Colonic mucosa (tissue), 4 donors: ENCODE data around the gene MAPK4. TPM values are rescaled to one million over a fixed set of nuclear protein-coding genes. Genes with fewer than 3 reads are reported as not detected.

ENCODE experiments used
- DNase-seq: peaks from one replicate; pipeline ENCODE4 v3.0.0-alpha.2; 2020
- H3K27ac ChIP-seq: fragments of 200-600 bp; one replicate; pipeline ENCODE4 v1.8.0; 2021
- H3K27me3 ChIP-seq: fragments of 200-600 bp; one replicate; pipeline ENCODE4 v1.8.0; 2021
- H3K36me3 ChIP-seq: fragments of 200-600 bp; one replicate; pipeline ENCODE4 v1.8.0; 2021
- H3K4me1 ChIP-seq: fragments of 200-600 bp; one replicate; pipeline ENCODE4 v1.8.0; 2021; ENCODE audit warnings: mild to moderate bottlenecking
- H3K4me3 ChIP-seq: fragments of 200-600 bp; one replicate; pipeline ENCODE4 v1.8.0; 2021
- H3K9ac ChIP-seq, 2 donors: one replicate each; pipeline ENCODE4 v1.7.0; 2013; ENCODE audit warnings: control low read depth in 2 of 2, low read depth in 2 of 2, low read length in 2 of 2
- H3K9me3 ChIP-seq: fragments of 200-600 bp; one replicate; pipeline ENCODE4 v1.8.0; 2021
- CTCF ChIP-seq: fragments of 200-600 bp; IDR thresholded peaks from one replicate; pipeline ENCODE4 v1.8.0; 2022; ENCODE audit warnings: antibody characterized with exemption, mild to moderate bottlenecking
- intact Hi-C: fragments of 100-400 bp; cut with DNase I; formaldehyde crosslinking; loops from one replicate; pipeline ENCODE4 v1.14.1; 2022
- total RNA-seq, 2 donors: library from RNA; stranded (reverse); fragmentation: NEBNext Ultra II Directional in 1 of 2; extraction: Animal tissue kit (Norgen Biotek cat#: 25700) in 1 of 2; gene quantifications; one replicate each; pipeline ENCODE4 v1.2.1, GENCODE V29; 2021
- donor health status: healthy.
- donor health status: DM: no; HTN: no; CAD: no.
- donor health status: DM: no; HTN: no; CAD: no.

MAPK4 gene
- total RNA-seq, 2 donors from 2014 or later = 0.27 to 1.8 TPM

GRCh38 chr18:50638884-50639420 is 79.1 kb downstream of the MAPK4 start:
- Histone ChIP-seq H3K27me3 (no peaks in the 10 kb centered on the region), H3K4me3 (no peak overlapping the region), H3K9me3 (no peaks in the 10 kb centered on the region), H3K36me3 (no peaks in the 10 kb centered on the region), H3K27ac (no peak overlapping the region), H3K9ac (no peak overlapping the region), H3K4me1 (no peaks in the 10 kb centered on the region)
- intact Hi-C loops = no loop called here
- no peak for TF ChIP-seq CTCF
- DNase-seq = no peak

- H3K9ac ChIP-seq = no peak overlapping the region
- no peaks in the 10 kb centered on the region for H3K4me1 ChIP-seq
- H3K4me3 ChIP-seq = no peak overlapping the region
- intact Hi-C loops = no loop called here
- no peaks in the 10 kb centered on the region for H3K9me3 ChIP-seq
- H3K27ac ChIP-seq = no peak overlapping the region
- no peaks in the 10 kb centered on the region for H3K27me3 ChIP-seq
- no peak for DNase-seq
- H3K36me3 ChIP-seq = no peaks in the 10 kb centered on the region
- TF ChIP-seq CTCF = no peak
These were observed 79.8 kb downstream of the MAPK4 start for GRCh38 chr18:50639711-50640110.

- no peak for TF ChIP-seq CTCF
- Histone ChIP-seq H3K9me3 (no peaks in the 10 kb centered on the region), H3K27ac (no peak overlapping the region), H3K27me3 (no peaks in the 10 kb centered on the region), H3K4me1 (no peaks in the 10 kb centered on the region), H3K36me3 (no peaks in the 10 kb centered on the region), H3K9ac (no peak overlapping the region), H3K4me3 (no peak overlapping the region)
- no peak for DNase-seq
- intact Hi-C loops = no loop called here
These were observed 82.6 kb downstream of the MAPK4 start for GRCh38 chr18:50642439-50642838.

- no peak for DNase-seq
- H3K27me3 ChIP-seq = no peaks in the 10 kb centered on the region
- H3K9ac ChIP-seq = no peak overlapping the region
- H3K4me1 ChIP-seq = no peaks in the 10 kb centered on the region
- no peaks in the 10 kb centered on the region for H3K36me3 ChIP-seq
- H3K9me3 ChIP-seq = no peaks in the 10 kb centered on the region
- no peak for TF ChIP-seq CTCF
- H3K4me3 ChIP-seq = no peak overlapping the region
- intact Hi-C loops = no loop called here
- H3K27ac ChIP-seq = no peak overlapping the region
These were observed 84.3 kb downstream of the MAPK4 start for GRCh38 chr18:50644146-50644545.

- no peaks in the 10 kb centered on the region for H3K9me3 ChIP-seq
- H3K4me3 ChIP-seq = no peak overlapping the region
- no peak overlapping the region for H3K27ac ChIP-seq
- no peak for TF ChIP-seq CTCF
- no peaks in the 10 kb centered on the region for H3K4me1 ChIP-seq
- no peak for DNase-seq
- H3K9ac ChIP-seq = no peak overlapping the region
- intact Hi-C loops = no loop called here
- H3K36me3 ChIP-seq = no peaks in the 10 kb centered on the region
- no peaks in the 10 kb centered on the region for H3K27me3 ChIP-seq
These were observed 84.9 kb downstream of the MAPK4 start for GRCh38 chr18:50644807-50645206.
